NCI-H2107 treated with DMSO at 0.1 percent for 48 hours (cell line): ENCODE results near the gene TEX48.

ENCODE experiments used
- DNase-seq: peaks from one replicate; lab custom pipeline; 2025; ENCODE audit not compliant: unreplicated experiment; lab: John Stamatoyannopoulos, UW

TEX48 gene

GRCh38 chr9:114694146-114694545 lies 12.2 kb upstream of the TEX48 start:
- DNase-seq: no peak

DNA sequence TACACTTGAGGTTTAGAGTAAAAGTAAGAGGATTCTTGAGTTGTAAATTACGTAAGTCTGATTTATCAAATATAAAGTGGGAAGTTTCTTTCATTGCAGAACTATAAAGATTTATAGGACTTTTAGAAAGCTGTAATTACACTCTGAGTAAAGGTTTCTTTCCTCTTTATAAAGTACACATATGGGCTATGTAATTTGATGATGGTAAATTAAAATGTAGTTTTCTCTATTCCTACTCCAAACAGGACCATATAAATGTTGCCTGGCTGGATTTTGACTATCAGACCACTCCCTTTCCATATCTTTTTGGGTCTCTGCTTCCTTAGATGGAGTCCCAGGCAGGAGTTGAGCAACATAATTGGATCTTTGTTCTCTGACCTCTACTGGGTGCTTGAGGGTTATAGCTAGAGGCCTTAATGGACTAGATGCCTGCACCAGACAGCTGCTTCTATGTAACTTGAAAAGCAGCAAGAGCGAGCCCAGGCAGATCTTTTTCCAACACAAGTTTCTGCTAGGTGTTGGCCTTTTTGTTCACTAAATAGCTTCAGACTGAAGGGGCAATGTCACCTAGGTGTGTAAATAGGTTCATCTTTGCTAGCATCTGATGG lies 11.4 kb upstream of the TEX48 start:
- peak; percentile 40 for DNase-seq

- DNase-seq: no peak
These were observed 9.9 kb upstream of the TEX48 start for GRCh38 chr9:114691956-114692295.

DNA sequence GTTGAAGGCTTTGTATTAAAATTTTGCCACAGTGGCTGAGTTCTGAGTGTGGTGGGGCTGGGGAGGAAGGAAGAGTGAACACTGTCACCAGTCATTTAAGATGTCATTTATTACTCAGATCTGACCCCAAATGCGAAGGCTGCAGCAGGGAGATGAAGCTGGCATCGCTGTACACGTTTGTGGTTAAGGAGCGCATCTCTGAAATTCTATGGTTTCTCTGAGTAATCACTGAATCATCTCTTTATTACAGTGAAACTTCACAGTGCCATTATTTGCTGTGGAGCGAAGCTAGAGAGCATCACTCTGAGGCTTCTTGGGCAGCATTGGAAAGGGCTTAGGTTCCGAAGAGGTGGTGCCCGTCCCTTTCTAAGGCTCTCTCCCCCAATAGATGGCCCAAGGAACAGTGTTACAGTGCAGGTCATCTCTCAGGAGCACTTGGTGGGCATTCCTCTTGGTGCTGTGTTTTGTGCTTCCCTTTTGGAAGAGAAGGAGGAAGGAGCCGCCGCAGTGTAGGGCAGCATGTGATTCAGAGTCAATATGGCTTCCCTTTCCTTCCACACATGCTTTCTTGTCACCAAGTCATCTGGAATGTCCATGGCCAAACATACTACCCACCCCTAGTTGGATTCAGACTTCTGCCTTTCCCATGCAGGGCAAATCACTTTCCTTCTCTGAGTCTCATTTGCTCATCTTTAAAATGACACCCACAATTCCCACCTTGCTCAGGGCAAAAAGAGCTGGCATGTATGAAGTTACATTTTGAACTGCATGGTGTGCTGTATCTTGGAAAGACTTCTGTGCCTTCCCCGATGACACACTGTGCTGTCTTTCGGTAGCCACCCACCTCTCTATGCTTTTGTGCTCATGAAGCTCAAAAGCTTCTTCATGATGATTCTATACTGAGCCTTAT lies 9.3 kb upstream of the TEX48 start:
- no peak for DNase-seq

DNA sequence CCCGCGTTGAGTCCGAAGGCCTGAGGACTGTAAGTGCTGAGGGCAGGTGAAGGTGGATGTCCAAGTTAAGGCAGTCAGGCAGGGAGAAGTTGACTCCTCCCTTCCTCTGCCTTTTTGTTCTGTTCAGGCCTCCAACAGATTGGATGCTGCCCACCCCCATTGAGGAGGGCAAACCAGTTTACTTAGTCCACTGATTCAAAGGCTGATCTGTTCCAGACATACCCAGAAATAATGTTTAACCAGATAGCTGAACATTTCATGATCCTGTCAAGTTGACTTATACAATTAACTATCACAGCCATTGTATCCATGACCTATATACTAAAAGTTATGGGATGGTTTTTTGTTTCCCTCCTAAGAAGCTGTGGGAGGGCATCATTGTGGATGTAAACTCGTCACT lies 8.3 kb upstream of the TEX48 start:
- no peak for DNase-seq

GRCh38 chr9:114689813-114690212 lies 7.8 kb upstream of the TEX48 start:
- DNase-seq: no peak

DNA sequence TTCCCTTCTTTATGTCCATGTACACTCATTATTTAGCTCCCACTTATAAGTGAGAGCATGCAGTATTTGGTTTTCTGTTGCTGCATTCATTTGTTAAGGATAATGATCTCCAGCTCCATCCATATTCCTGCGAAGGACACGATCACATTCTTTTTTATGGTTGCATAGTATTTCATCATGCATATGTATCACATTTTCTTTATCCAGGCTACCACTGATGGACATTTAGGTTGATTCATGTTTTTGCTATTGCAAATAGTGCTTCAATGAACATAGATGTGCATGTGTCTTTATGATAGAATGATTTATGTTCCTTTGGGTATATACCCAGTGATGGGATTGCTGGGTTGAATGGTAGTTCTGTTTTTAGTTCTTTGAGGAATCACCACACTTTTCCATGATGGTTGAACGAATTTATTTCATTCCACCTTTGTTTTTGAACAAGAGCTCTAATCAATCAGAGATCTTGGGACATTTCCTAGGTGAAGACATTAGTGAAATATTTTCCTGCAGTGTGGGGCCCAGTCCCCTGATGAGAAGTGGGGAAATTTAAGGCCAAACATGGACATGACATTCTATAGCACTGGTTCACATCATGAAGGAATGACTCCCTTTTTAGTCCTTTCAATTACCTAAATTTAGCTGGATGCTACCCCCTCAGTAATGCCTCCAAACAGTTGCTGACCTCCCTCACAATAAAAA lies 7.1 kb upstream of the TEX48 start:
- DNase-seq: no peak

- no peak for DNase-seq
These were observed 6.4 kb upstream of the TEX48 start for GRCh38 chr9:114688379-114688778.

DNA sequence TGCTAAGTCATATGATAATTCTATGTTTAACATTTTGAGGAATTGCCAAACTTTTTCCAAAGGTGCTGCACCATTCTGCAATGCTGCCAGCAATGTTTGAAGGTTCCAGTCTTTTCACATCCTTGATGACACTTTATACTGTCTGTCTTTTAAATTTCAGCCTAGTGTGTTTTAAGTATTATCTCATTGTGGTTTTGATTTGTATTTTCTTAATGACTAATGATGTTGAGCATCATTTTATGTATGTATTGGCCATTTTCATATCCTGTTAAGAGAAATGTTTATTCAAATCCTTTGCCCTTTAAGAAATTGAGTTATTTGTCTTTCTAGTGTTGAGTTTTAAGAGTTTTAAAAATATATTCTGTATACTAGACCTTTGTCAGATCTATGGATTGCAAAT lies 5.0 kb upstream of the TEX48 start:
- no peak for DNase-seq

- DNase-seq: no peak
These were observed 4.0 kb upstream of the TEX48 start for GRCh38 chr9:114685951-114686350.

DNA sequence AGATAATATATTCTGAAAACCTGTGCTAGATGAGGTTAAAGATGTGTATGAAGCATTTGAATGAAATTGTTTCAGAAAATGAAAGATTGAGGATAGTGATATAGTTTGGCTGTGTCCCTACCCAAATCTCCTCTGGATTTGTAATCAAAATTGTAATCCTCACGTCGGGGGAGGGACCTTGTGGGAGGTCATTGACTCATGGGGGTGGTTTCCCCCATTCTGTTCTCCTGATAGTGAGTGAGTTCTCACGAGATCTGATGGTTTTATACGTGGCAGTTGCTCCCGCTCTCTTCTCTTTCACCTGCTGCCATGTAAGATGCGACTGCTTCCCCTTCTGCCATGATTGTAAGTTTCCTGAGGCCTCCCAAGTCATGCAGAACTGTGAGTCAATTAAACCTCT lies 2.0 kb upstream of the TEX48 start:
- DNase-seq: no peak

- no peak for DNase-seq
These were observed 854 bp upstream of the TEX48 start for GRCh38 chr9:114682846-114683245.

DNA sequence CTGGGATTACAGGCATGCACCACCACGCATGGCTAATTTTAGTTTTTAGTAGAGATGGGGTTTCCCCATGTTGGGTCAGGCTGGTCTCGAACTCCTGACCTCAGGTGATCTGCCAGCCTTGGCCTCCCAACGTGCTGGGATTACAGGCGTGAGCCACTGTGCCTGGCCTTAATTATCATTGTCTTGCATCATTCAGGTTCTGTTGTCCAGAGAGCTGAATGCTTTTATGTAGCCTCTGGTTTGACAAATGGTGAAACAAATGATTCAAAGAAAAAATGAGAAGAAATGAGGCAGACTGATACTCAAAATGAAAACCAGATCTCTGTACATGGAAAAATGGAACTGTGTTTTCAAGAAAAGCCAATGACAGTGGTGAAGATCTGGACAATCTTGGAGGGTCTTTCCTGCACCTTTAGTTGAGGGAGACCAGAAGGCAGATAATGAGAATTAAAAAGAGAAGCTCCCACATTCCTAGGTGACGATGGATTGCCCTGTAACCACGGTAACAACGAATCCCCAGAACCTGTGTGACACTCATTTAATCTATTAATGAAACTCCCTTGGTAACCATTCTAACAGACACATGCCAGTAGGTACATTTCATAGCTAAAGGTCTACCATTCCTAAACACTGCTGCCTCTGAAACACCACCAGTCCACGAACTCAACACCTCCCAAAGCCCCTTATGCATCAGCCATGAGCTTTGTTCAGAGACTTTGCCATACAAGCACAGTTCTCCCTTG lies 1.6 kb downstream of the TEX48 start:
- DNase-seq: no peak

- no peak for DNase-seq
These were observed 3.2 kb downstream of the TEX48 start for GRCh38 chr9:114678795-114679194.

DNA sequence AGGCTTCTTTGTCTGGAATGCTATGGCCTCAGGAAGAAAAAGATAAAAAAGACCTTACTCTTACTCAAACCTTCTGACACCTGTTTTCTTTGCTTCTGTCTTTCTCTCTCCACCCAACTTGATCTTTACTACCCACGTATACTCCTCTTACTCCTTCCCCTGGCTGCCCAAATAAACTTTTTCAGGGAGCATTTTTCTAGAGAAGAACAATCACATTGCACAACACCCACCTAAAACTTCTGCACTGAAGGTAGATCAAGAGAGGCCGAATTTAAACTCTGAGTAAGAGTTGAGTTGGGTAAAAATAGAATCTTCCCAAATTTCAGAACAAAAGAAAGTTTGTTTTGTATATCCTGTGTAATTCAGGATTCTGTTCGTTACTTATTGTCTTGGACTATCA lies 3.9 kb downstream of the TEX48 start:
- no peak for DNase-seq

GRCh38 chr9:114677418-114677817 lies 4.6 kb downstream of the TEX48 start:
- peak; percentile 76 for DNase-seq

GRCh38 chr9:114676901-114677300 lies 5.1 kb downstream of the TEX48 start:
- no peak for DNase-seq

- DNase-seq: no peak
These were observed 7.0 kb downstream of the TEX48 start for GRCh38 chr9:114674798-114675540.

- DNase-seq: no peak
These were observed 7.8 kb downstream of the TEX48 start for GRCh38 chr9:114674076-114674797.

DNA sequence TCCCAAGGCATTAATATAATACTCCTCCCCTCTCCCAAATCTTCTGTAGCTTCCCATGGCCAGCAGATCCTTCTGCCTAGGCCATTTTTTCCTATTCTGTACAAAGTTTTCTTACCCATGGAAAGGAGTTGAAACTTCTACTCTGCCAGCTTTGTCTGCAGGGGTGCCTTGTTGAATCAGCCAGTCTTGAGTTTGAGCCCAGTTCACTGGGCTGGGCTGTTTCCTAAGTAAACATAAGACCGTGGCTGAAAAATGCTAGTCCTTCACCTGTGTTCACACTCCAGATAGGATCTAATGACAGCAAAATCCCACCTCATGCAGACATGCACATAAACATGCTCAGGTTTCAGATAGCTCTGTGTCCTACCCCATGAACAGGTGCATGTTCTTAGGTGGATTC lies 10.4 kb downstream of the TEX48 start:
- peak; percentile 47 for DNase-seq
